A549 (cell line): Measurements from ENCODE around the gene SDC4. TPM values are rescaled to one million over a fixed set of nuclear protein-coding genes. Genes with fewer than 3 reads are reported as not detected.

Source experiments
- ATAC-seq, 2 experiments: fragments of 200-7000 bp in 1 of 2; fragments of >200 bp in 1 of 2; cut with Nextera tagmentation in 1 of 2; cut with Tn5 transposase in 1 of 2; 3 replicates each; pipeline versions ENCODE4 v1.8.0 to v1.9.1; 2018 to 2020; ENCODE audit warnings: mild to moderate bottlenecking in 1 of 2, moderate library complexity in 1 of 2
- CTCF ChIA-PET: fragments of 300-600 bp; sonication (Branson Sonifier 250); formaldehyde crosslinking; extraction: SDS; loops from one replicate; lab custom pipeline; 2021; ENCODE audit warnings: antibody characterized with exemption, inconsistent platforms; lab: Yijun Ruan, JAX
- POLR2A ChIA-PET: fragments of 350-600 bp; formaldehyde crosslinking; extraction: SDS; loops from one replicate; lab custom pipeline; 2021; ENCODE audit warnings: antibody characterized with exemption, inconsistent platforms; lab: Yijun Ruan, JAX
- DNase-seq, 2 experiments: peaks; one replicate each; pipeline versions ENCODE4 v3.0.0 to v3.0.0-alpha.2; 2011 to 2016; ENCODE audit warnings: low read depth in 1 of 2, low spot score in 1 of 2
- FAIRE-seq: peaks from 2 replicates; lab custom pipeline; 2011; peaks lifted over from hg19 to GRCh38; lab: Jason Lieb, UNC
- H3K27ac ChIP-seq, 2 experiments: fragments of >200 bp; sonication (Bioruptor Twin); formaldehyde crosslinking; 3 replicates each; pipeline ENCODE4 v1.5.1; 2016 to 2017
- H3K4me1 ChIP-seq: fragments of >200 bp; sonication (Bioruptor Twin); formaldehyde crosslinking; 3 replicates; pipeline ENCODE4 v1.6.1; 2016
- H3K4me2 ChIP-seq: fragments of >200 bp; sonication (Bioruptor Twin); formaldehyde crosslinking; 3 replicates; pipeline ENCODE4 v1.6.1; 2016
- H3K4me3 ChIP-seq: fragments of >200 bp; sonication (Bioruptor Twin); formaldehyde crosslinking; 3 replicates; pipeline ENCODE4 v1.5.1; 2016
- H3K9me3 ChIP-seq: fragments of >200 bp; sonication (Bioruptor Twin); formaldehyde crosslinking; 3 replicates; pipeline ENCODE4 v1.6.1; 2016
- EHF ChIP-seq: fragments of 250-450 bp; sonication (Bioruptor Pico); IDR thresholded peaks from 2 replicates; pipeline ENCODE4 v1.5.0; 2020; ENCODE audit warnings: mild to moderate bottlenecking
- EHMT2 ChIP-seq: fragments of 200-600 bp; sonication (generic); IDR thresholded peaks from 2 replicates; pipeline ENCODE4 v1.6.1; 2016; ENCODE audit warnings: antibody characterized with exemption, low read depth, mild to moderate bottlenecking, moderate library complexity
- FOSL2 ChIP-seq, 2 experiments: fragments of 450-650 bp in 1 of 2; fragments of >200 bp in 1 of 2; sonication (Bioruptor Twin) in 1 of 2; formaldehyde crosslinking; IDR thresholded peaks; 2 replicates each; pipeline versions ENCODE4 v1.5.0 to v1.6.1; 2016 to 2020; ENCODE audit warnings: mild to moderate bottlenecking in 1 of 2, moderate library complexity in 1 of 2
- FOXS1 ChIP-seq: fragments of 250-450 bp; sonication (Bioruptor Pico); IDR thresholded peaks from 2 replicates; pipeline ENCODE4 v1.5.0; 2020; ENCODE audit warnings: mild to moderate bottlenecking, moderate library complexity
- JUNB ChIP-seq: fragments of >200 bp; sonication (Bioruptor Twin); formaldehyde crosslinking; IDR thresholded peaks from 2 replicates; pipeline ENCODE4 v1.6.1; 2016
- MAFK ChIP-seq: fragments of 450-650 bp; IDR thresholded peaks from 2 replicates; pipeline ENCODE4 v1.6.1; 2014; ENCODE audit not compliant: partially characterized antibody
- MYC ChIP-seq: IDR thresholded peaks from 2 replicates; pipeline ENCODE4 v1.6.1; 2012; ENCODE audit warnings: mild to moderate bottlenecking, inconsistent platforms, low read length, improper control_type of control experiment, borderline replicate concordance
- NPAS2 ChIP-seq: fragments of 250-450 bp; sonication (Bioruptor Pico); IDR thresholded peaks from 2 replicates; pipeline ENCODE4 v1.8.0; 2022; ENCODE audit warnings: mild to moderate bottlenecking, moderate library complexity, borderline replicate concordance
- POLR2A ChIP-seq: IDR thresholded peaks from 2 replicates; pipeline ENCODE4 v1.6.1; 2012; ENCODE audit warnings: mild to moderate bottlenecking, low read length
- RARB ChIP-seq: fragments of 250-450 bp; sonication (Bioruptor Pico); IDR thresholded peaks from 2 replicates; pipeline ENCODE4 v1.8.0; 2021; ENCODE audit warnings: mild to moderate bottlenecking, moderate library complexity
- WGBS: methylation state at CpG from one replicate; pipeline ENCODE4 v1.1.6; 2017; ENCODE audit errors: missing lambda C conversion rate; 5-methylcytosine and 5-hydroxymethylcytosine counted together
- polyA plus RNA-seq, 4 experiments: library from polyadenylated mRNA; depleted of rRNA in 3 of 4; stranded (reverse); fragments of >200 nt; fragmentation: RNase III in 1 of 4; extraction: RNeasy Plus Mini Kit Qiagen cat#74134 plus additional on column Dnase treatment in 1 of 4; gene quantifications; 2 replicates in 3 of 4; 3 replicates in 1 of 4; pipeline ENCODE4 v1.2.3, GENCODE V29; 2011 to 2017
- TF ChIP-seq, protein P1 (sequence below): fragments of 200-600 bp; sonication (generic); IDR thresholded peaks from 2 replicates; pipeline ENCODE4 v1.6.1; 2016; ENCODE audit warnings: antibody characterized with exemption, mild to moderate bottlenecking, moderate library complexity
- TF ChIP-seq, protein P2 (sequence below): fragments of >200 bp; sonication (Bioruptor Twin); formaldehyde crosslinking; IDR thresholded peaks from 2 replicates; pipeline ENCODE4 v1.6.1; 2016
- TF ChIP-seq, protein P3 (sequence below): fragments of 250-450 bp; sonication (Bioruptor Pico); IDR thresholded peaks from 2 replicates; pipeline ENCODE4 v1.5.0; 2020; ENCODE audit warnings: low read depth, mild to moderate bottlenecking, moderate library complexity
- TF ChIP-seq, protein P4 (sequence below): fragments of 450-650 bp; IDR thresholded peaks from 2 replicates; pipeline ENCODE4 v1.6.1; 2014; ENCODE audit warnings: antibody characterized with exemption
- TF ChIP-seq, protein P5 (sequence below): fragments of 250-450 bp; sonication (Bioruptor Pico); IDR thresholded peaks from 2 replicates; pipeline ENCODE4 v1.5.0; 2021; ENCODE audit warnings: mild to moderate bottlenecking, moderate library complexity, borderline replicate concordance

Gene SDC4
- polyA plus RNA-seq, 2 of the 4 experiments (the other 2 are of a cell fraction) = 27.4 to 35.6 TPM

DNA sequence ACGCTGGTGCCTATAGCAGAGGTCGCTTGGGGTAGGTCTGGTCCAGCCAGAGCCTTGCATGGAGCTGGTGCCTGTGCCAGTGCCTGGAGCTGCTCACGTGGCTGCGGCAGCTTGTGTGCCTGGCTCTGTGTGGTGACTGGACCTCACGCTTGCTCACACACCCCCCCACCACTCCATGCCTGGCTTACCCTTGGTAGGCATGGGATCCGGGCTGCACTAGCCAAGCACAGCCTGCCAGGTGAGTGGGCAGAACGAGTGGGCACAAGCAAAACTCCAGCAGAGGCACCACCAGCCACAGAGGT is 46.8 kb upstream of the SDC4 start:
- FAIRE-seq (no peak), ATAC-seq (no peak), DNase-seq (no peak)
- ChIA-PET POLR2A (no interaction called here), CTCF (interaction anchor here (0.6 to 4.4 kb wide), 7 partner anchors 12 to 197 kb away, joined by 3 to 32 read pairs (median 5); partner anchors contain the start of genes DBNDD2 and SYS1)
- Histone ChIP-seq H3K4me3 (no peak overlapping the region), H3K4me1 (no peaks in the 10 kb centered on the region), H3K9me3 (peaks cover 6% of the 10 kb centered on the region), H3K4me2 (no peak overlapping the region), H3K27ac (no peak overlapping the region)
- TF ChIP-seq, protein P1, sequence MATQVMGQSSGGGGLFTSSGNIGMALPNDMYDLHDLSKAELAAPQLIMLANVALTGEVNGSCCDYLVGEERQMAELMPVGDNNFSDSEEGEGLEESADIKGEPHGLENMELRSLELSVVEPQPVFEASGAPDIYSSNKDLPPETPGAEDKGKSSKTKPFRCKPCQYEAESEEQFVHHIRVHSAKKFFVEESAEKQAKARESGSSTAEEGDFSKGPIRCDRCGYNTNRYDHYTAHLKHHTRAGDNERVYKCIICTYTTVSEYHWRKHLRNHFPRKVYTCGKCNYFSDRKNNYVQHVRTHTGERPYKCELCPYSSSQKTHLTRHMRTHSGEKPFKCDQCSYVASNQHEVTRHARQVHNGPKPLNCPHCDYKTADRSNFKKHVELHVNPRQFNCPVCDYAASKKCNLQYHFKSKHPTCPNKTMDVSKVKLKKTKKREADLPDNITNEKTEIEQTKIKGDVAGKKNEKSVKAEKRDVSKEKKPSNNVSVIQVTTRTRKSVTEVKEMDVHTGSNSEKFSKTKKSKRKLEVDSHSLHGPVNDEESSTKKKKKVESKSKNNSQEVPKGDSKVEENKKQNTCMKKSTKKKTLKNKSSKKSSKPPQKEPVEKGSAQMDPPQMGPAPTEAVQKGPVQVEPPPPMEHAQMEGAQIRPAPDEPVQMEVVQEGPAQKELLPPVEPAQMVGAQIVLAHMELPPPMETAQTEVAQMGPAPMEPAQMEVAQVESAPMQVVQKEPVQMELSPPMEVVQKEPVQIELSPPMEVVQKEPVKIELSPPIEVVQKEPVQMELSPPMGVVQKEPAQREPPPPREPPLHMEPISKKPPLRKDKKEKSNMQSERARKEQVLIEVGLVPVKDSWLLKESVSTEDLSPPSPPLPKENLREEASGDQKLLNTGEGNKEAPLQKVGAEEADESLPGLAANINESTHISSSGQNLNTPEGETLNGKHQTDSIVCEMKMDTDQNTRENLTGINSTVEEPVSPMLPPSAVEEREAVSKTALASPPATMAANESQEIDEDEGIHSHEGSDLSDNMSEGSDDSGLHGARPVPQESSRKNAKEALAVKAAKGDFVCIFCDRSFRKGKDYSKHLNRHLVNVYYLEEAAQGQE = no peak
- TF ChIP-seq EHMT2 (no peak), RARB (CRISPR knock-in tag) (no peak), MYC (no peak), FOXS1 (CRISPR knock-in tag) (no peak), POLR2A (no peak)
- TF ChIP-seq, protein P2, sequence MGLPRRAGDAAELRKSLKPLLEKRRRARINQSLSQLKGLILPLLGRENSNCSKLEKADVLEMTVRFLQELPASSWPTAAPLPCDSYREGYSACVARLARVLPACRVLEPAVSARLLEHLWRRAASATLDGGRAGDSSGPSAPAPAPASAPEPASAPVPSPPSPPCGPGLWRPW = no peak
- TF ChIP-seq, protein P3, sequence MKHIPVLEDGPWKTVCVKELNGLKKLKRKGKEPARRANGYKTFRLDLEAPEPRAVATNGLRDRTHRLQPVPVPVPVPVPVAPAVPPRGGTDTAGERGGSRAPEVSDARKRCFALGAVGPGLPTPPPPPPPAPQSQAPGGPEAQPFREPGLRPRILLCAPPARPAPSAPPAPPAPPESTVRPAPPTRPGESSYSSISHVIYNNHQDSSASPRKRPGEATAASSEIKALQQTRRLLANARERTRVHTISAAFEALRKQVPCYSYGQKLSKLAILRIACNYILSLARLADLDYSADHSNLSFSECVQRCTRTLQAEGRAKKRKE (CRISPR knock-in tag) = no peak
- 69% methylated on average over 4 of the region's 7 CpGs for WGBS

DNA sequence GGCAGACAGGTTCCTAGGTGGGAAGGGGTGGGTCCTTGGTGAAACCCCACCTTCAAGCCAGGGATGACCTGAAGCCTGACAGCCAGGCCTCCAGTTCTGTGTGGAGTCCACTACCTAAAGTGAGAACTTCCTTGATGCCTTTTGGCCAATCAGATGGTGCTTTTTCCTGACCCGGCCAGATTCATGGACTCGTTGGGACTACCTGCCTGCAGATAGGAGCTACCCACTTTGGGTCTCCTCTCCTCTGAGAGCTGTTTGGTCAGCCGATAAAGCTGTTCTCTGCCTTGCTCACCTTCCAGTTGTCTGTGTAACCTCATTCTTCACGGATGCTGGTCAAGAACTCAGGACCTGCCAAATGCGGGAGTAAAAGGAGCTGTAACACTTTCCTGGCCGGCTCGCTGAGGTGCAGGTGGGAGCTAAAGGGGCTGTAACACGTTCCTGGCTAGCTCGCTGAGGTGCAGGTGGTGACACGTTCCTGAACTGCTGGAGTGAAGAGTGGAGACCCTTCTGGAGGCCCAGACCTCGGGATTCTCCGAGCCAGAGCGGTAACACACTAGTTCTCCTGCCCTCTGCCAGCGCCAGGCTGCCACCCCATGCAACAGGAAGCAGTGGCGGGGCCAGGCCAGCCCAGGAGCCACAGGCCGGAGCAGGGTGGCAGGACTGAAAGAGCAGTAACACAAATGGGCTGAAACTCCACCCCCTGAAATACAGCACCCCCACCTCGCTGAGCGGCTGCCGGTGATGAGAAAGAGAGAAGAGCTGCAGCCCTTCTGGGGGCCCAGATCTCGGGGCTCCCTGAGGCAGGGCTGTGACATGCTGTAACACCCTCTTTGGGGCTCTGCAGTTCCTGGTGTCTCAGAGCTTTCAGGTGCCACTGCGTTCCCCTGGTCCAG is 46.2 kb upstream of the SDC4 start:
- no peaks in the 10 kb centered on the region for H3K4me1 ChIP-seq
- no peak overlapping the region for H3K4me2 ChIP-seq
- ChIA-PET CTCF (interaction anchor here (0.6 to 4.4 kb wide), 7 partner anchors 12 to 198 kb away, joined by 3 to 32 read pairs (median 5); partner anchors contain the start of genes DBNDD2 and SYS1), POLR2A (no interaction called here)
- H3K4me3 ChIP-seq = no peak overlapping the region
- DNase-seq (no peak), ATAC-seq (no peak), FAIRE-seq (no peak)
- TF ChIP-seq MAFK (no peak), EHF (CRISPR knock-in tag) (no peak), NPAS2 (CRISPR knock-in tag) (no peak), JUNB (no peak), FOSL2 (IDR thresholded peaks at IDR 0.05) (no peak), FOSL2 (CRISPR knock-in tag; IDR thresholded peaks at IDR 0.05) (no peak)
- TF ChIP-seq, protein P4, sequence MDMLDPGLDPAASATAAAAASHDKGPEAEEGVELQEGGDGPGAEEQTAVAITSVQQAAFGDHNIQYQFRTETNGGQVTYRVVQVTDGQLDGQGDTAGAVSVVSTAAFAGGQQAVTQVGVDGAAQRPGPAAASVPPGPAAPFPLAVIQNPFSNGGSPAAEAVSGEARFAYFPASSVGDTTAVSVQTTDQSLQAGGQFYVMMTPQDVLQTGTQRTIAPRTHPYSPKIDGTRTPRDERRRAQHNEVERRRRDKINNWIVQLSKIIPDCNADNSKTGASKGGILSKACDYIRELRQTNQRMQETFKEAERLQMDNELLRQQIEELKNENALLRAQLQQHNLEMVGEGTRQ = no peak
- TF ChIP-seq, protein P5, sequence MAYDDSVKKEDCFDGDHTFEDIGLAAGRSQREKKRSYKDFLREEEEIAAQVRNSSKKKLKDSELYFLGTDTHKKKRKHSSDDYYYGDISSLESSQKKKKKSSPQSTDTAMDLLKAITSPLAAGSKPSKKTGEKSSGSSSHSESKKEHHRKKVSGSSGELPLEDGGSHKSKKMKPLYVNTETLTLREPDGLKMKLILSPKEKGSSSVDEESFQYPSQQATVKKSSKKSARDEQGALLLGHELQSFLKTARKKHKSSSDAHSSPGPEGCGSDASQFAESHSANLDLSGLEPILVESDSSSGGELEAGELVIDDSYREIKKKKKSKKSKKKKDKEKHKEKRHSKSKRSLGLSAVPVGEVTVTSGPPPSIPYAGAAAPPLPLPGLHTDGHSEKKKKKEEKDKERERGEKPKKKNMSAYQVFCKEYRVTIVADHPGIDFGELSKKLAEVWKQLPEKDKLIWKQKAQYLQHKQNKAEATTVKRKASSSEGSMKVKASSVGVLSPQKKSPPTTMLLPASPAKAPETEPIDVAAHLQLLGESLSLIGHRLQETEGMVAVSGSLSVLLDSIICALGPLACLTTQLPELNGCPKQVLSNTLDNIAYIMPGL (CRISPR knock-in tag) = no peak
- TF ChIP-seq, protein P2 = no peak
- no peak overlapping the region for H3K27ac ChIP-seq
- WGBS = 72% methylated on average over 16 of the region's 21 CpGs
- no peaks in the 10 kb centered on the region; the same call in 1 of the 3 replicates for H3K9me3 ChIP-seq
